ENCODE measurements around the gene KRTAP4-4. TPM values are rescaled to one million over a fixed set of nuclear protein-coding genes. Genes with fewer than 3 reads are reported as not detected.

KRTAP4-4 gene
- total RNA-seq, 1 experiment from 2014 or later = not detected

GRCh38 chr17:41151525-41151924, 9.0 kb downstream of the KRTAP4-4 start:
- no peaks in the 10 kb centered on the region for H3K79me2 ChIP-seq (ENCODE audit: insufficient read depth, low read length)
- no CpG with 5 or more reads among the region's 2 CpGs for WGBS (ENCODE audit: extremely low coverage, insufficient read length, low lambda C conversion rate)
- H3K27ac ChIP-seq (ENCODE audit: insufficient read length, low read depth, low read length) = no peak overlapping the region
- no peak overlapping the region for H4K91ac ChIP-seq (ENCODE audit: insufficient read length, low read depth, low read length)
- no peak overlapping the region for H3K27ac Mint-ChIP-seq
- no peaks in the 10 kb centered on the region; a peak in 1 of 7 replicates for H3K36me3 Mint-ChIP-seq (ENCODE audit: insufficient read depth in 1 of 3, low read depth in 3 of 3)
- DNase-seq = no peak
- H3K4me1 ChIP-seq (ENCODE audit: insufficient read depth, low read length) = no peaks in the 10 kb centered on the region
- no peak overlapping the region for H3T11ph ChIP-seq (ENCODE audit: low read length)
- H3K4ac ChIP-seq (ENCODE audit: low read depth, low read length) = no peak overlapping the region
- H2BK12ac ChIP-seq (ENCODE audit: insufficient read length, low read depth, low read length) = no peak overlapping the region
- H4K20me1 ChIP-seq (ENCODE audit: control insufficient read depth, insufficient read depth, insufficient read length) = no peaks in the 10 kb centered on the region
- no peaks in the 10 kb centered on the region for H3K27me3 ChIP-seq (ENCODE audit: insufficient read depth, low read length)
- H3K4me2 ChIP-seq (ENCODE audit: insufficient read depth, insufficient read length, low read length) = no peak overlapping the region
- TF ChIP-seq CTCF (conservative IDR thresholded peaks at IDR 0.05) = no peak
- no peaks in the 10 kb centered on the region for H3K23me2 ChIP-seq (ENCODE audit: insufficient read length, low read depth, low read length, poor library complexity, severe bottlenecking)
- no peaks in the 10 kb centered on the region for H3K9me3 ChIP-seq (ENCODE audit: control insufficient read depth, low read depth, low read length)
- H2AK5ac ChIP-seq (ENCODE audit: insufficient read length, low read length) = no peak overlapping the region
- no peak overlapping the region for H2BK5ac ChIP-seq (ENCODE audit: insufficient read length, low read length)
- H3K79me1 ChIP-seq (ENCODE audit: insufficient read depth, low read depth, low read length, poor library complexity, severe bottlenecking) = no peaks in the 10 kb centered on the region
- no peak overlapping the region for H4K8ac ChIP-seq (replicated peaks; ENCODE audit: insufficient read length, low read depth, low read length)
- H3K27me3 Mint-ChIP-seq (ENCODE audit: low read depth) = peaks cover 2% of the 10 kb centered on the region; the same call in 1 of the 2 replicates
- H3K9me3 Mint-ChIP-seq = no peaks in the 10 kb centered on the region
- H3K14ac ChIP-seq (ENCODE audit: insufficient read depth, low read length) = no peak overlapping the region
- H2BK120ac ChIP-seq (ENCODE audit: low read depth, low read length, poor library complexity, severe bottlenecking) = no peak overlapping the region
- no peak overlapping the region for H2AFZ ChIP-seq (ENCODE audit: low read length)
- H3K4me1 Mint-ChIP-seq = peaks cover 2 to 10% of the 10 kb centered on the region in 2 experiments
- no peak overlapping the region for H3K56ac ChIP-seq (ENCODE audit: insufficient read length, low read depth, low read length)
- no peak overlapping the region for H2BK20ac ChIP-seq (ENCODE audit: low read depth, low read length, poor library complexity, severe bottlenecking)
- H3K4me3 Mint-ChIP-seq = no peak overlapping the region
- H3K23ac ChIP-seq (ENCODE audit: insufficient read length, low read depth, low read length) = no peak overlapping the region
- no peak overlapping the region for H2BK15ac ChIP-seq (ENCODE audit: low read depth, low read length)
- no peak overlapping the region for H3K18ac ChIP-seq (ENCODE audit: insufficient read length, low read depth, low read length)
- no peak overlapping the region for H4K5ac ChIP-seq (ENCODE audit: insufficient read length, low read depth, low read length)
- no peak overlapping the region for H3K9ac ChIP-seq (ENCODE audit: extremely low read depth, insufficient read length, low read length)

All from H9 (cell line).